DOHH2 (cell line): ENCODE data around the gene GIPC3.

Experiments
- CTCF ChIP-seq: fragments of 200-600 bp; sonication (generic); IDR thresholded peaks from one replicate; pipeline ENCODE4 v1.5.1; 2014; ENCODE audit warnings: antibody characterized with exemption, mild to moderate bottlenecking, low read depth, low read length; ENCODE audit not compliant: poor library complexity, severe bottlenecking
- EZH2phosphoT487 ChIP-seq: fragments of 200-600 bp; sonication (generic); IDR thresholded peaks from 2 replicates; pipeline ENCODE4 v1.6.1; 2017; ENCODE audit warnings: borderline replicate concordance, mild to moderate bottlenecking, antibody characterized with exemption, low read length, moderate library complexity, mixed read lengths

GRCh38 chr19:3620145-3620816 lies 35.0 kb downstream of the GIPC3 start:
- TF ChIP-seq CTCF (no peak), EZH2phosphoT487 (no peak)
